Measurements from ENCODE around the gene LGALS14. TPM values are rescaled to one million over a fixed set of nuclear protein-coding genes. Genes with fewer than 3 reads are reported as not detected.
"Not testable (repeated sequence)": the region's sequence is repeated elsewhere in the genome, so short reads cannot be mapped to it uniquely, and the experiment has no call there.

LGALS14 gene
- total RNA-seq, 1 donor from 2014 or later, result not detected

DNA sequence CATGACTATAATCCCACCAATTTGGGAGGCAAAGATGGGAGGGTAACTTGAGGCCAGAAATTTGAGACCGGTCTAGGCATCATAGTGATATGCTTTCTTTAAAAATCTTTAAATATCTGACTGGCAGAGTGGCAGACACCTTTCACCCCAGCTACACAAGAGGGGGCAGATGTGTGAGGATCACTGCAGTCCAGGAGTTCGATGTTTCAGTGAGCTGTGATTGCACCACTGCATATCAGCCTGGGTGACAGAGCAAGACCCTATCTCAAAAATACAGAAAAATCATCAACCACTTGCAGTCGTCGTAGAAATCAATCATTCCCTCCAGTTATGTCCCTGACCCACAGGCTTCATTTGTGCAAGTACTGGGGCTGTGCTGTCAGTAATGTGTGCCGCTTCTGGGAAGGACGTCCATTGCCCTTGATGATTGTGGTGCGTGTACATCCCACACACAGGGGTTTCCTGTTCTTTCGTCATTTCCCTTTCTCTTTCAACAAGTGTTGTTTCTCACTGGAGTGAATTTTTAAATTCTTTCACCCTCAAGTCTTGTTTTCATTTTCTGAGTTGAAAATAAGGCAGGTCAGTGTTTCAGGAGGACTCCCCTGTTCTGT, 1.4 kb downstream of the LGALS14 start:
- H3K9me3 ChIP-seq, result no peaks in the 10 kb centered on the region
- intact Hi-C loops (cut with DNase I), result no loop called here
- H3K4me3 ChIP-seq, result no peak overlapping the region
- TF ChIP-seq, protein P1, sequence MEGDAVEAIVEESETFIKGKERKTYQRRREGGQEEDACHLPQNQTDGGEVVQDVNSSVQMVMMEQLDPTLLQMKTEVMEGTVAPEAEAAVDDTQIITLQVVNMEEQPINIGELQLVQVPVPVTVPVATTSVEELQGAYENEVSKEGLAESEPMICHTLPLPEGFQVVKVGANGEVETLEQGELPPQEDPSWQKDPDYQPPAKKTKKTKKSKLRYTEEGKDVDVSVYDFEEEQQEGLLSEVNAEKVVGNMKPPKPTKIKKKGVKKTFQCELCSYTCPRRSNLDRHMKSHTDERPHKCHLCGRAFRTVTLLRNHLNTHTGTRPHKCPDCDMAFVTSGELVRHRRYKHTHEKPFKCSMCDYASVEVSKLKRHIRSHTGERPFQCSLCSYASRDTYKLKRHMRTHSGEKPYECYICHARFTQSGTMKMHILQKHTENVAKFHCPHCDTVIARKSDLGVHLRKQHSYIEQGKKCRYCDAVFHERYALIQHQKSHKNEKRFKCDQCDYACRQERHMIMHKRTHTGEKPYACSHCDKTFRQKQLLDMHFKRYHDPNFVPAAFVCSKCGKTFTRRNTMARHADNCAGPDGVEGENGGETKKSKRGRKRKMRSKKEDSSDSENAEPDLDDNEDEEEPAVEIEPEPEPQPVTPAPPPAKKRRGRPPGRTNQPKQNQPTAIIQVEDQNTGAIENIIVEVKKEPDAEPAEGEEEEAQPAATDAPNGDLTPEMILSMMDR (IDR thresholded peaks at IDR 0.05), result no peak
- no peak overlapping the region for H3K27ac ChIP-seq
- DNase-seq (ENCODE audit: low spot score in 2 of 2), result no peak
- no peaks in the 10 kb centered on the region for H3K27me3 ChIP-seq
- H3K4me1 ChIP-seq, result no peaks in the 10 kb centered on the region
- no peaks in the 10 kb centered on the region for H3K36me3 ChIP-seq

DNA sequence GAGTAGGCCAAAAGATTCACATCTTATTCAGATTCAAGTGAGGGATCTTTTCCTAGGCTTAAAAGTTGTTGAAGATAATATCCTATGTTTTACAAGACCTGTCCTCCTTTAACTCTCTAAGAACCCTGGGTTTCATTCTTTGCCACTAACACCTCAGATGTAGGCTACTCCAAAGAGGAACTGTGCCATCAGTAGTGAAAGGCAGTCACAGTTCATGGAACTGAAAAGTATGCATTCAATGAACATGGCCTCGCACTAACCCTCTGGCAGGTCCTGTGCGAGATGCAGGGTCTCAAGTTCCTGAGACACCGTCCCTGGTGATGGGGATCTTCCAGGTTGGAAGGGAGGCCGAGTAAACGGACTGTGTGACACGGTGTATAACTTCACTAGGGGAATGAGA, 4.3 kb downstream of the LGALS14 start:
- no peak for DNase-seq (ENCODE audit: low spot score in 2 of 2)
- Histone ChIP-seq H3K27me3 (no peaks in the 10 kb centered on the region), H3K27ac (no peak overlapping the region), H3K36me3 (no peaks in the 10 kb centered on the region), H3K4me3 (no peak overlapping the region), H3K4me1 (no peaks in the 10 kb centered on the region), H3K9me3 (no peaks in the 10 kb centered on the region)
- TF ChIP-seq, protein P1 (IDR thresholded peaks at IDR 0.05), result no peak
- intact Hi-C loops (cut with DNase I), result no loop called here

DNA sequence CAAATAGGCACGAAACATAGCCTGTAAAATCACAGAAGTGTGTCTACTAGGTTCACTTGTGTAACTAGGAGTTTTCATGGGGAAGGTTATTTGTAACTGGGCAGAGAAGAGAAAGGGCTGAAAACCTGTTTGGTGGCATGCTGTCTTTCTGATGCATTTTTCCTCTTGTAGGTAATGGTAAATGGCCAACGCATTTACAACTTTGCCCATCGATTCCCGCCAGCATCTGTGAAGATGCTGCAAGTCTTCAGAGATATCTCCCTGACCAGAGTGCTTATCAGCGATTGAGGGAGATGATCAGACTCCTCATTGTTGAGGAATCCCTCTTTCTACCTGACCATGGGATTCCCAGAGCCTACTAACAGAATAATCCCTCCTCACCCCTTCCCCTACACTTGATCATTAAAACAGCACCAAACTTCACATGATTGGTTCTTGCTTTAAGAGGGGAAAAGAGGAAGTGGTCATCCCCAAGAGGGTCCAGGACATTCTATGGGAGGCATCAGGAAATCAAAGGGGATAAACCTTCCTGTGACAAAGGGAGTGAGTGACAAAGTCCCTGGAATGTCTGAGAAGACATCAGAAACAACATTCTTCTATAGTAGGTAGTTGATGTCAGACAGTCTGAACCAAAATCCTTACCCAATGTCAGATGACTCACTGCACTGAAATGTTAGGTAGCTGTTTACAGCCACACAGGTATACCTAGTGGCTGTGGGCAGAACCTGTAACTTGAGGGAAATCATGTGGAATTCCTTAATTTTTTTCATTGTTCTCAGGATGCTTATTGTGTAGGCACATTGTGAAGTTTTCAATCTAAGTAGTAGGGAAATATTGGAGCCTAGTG, 5.0 kb downstream of the LGALS14 start:
- intact Hi-C loops (cut with DNase I), result no loop called here
- DNase-seq (ENCODE audit: low spot score in 2 of 2), result no peak

DNA sequence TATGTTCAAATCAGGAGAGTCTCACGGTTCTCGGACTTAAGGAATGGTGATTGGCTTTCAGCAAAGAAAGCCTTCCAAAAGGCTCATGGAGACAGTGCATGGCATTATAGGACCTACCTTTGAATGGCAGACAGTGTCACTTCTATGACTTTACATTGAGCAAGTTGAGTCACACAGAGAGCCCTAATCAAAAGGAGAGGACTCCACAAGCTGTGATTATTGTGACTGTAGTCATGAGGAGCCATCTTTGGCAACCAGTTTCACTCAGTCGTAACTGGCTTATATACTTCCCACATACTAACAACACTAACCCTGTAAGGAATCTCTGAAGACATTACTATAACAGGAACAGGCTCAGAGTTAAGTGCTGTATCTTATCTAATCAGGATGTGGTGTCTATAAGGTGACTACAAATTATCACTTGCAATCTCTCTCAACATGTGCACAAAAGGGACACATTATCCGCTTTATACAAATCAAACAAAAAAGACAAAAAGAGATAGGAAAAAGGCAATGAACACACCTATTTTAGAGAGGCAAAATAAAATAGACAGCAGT, 6.1 kb downstream of the LGALS14 start:
- Histone ChIP-seq H3K27me3 (no peaks in the 10 kb centered on the region), H3K4me1 (no peaks in the 10 kb centered on the region), H3K4me3 (no peak overlapping the region), H3K9me3 (no peaks in the 10 kb centered on the region), H3K36me3 (no peaks in the 10 kb centered on the region), H3K27ac (no peak overlapping the region)
- TF ChIP-seq, protein P1 (IDR thresholded peaks at IDR 0.05), result no peak
- intact Hi-C loops (cut with DNase I), result no loop called here
- no peak for DNase-seq (ENCODE audit: low spot score in 2 of 2)

More for the DNA sequence above, 5.0 kb downstream of the LGALS14 start:
- TF ChIP-seq, protein P1 (IDR thresholded peaks at IDR 0.05), result no peak
- H3K36me3 ChIP-seq, result no peaks in the 10 kb centered on the region
- H3K4me3 ChIP-seq, result no peak overlapping the region
- H3K4me1 ChIP-seq, result no peaks in the 10 kb centered on the region
- H3K9me3 ChIP-seq, result no peaks in the 10 kb centered on the region
- no peak overlapping the region for H3K27ac ChIP-seq
- no peaks in the 10 kb centered on the region for H3K27me3 ChIP-seq

DNA sequence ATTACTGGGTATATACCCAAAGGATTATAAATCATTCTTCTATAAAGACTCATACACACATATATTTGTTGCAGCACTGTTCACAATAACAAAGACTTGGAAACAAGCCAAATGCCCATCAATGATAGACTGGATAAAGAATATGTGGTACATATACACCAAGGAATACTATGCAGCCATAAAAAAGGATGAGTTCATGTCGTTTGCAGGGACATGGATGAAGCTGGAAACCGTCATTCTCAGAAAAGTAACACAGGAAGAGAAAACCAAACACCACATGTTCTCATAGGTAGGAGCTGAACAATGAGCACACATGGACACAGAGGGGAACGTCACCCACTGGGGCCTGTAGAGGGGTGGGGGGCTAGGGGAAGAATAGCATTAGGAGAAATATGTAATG, 15.9 kb downstream of the LGALS14 start:
- H3K27ac ChIP-seq; H3K36me3 ChIP-seq; H3K9me3 ChIP-seq; H3K4me1 ChIP-seq; H3K27me3 ChIP-seq; H3K4me3 ChIP-seq; DNase-seq (ENCODE audit: low spot score in 2 of 2); intact Hi-C loops (cut with DNase I): not testable (repeated sequence)

DNA sequence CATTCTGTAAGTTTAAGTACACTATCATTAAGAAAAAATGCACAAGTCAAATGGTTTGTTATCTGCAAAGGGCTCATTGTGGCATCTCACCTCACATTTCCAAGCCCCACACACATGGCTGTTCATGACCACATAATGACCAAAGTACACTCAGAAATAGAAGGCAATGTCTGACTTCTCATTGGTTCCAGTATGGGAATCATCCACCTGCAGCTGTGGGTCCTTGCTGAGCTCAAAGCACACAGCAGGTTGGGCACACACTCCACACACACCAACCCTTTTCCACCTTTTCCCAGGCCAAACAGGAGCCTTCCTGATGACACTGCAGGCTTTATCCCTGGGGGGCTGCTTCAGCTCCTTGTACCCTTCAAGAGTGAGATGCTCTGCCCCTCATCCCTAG, 21.7 kb downstream of the LGALS14 start:
- Histone ChIP-seq H3K27ac (no peak overlapping the region), H3K9me3 (no peaks in the 10 kb centered on the region), H3K4me3 (no peak overlapping the region), H3K27me3 (no peaks in the 10 kb centered on the region), H3K36me3 (no peaks in the 10 kb centered on the region), H3K4me1 (no peaks in the 10 kb centered on the region)
- intact Hi-C loops (cut with DNase I), result no loop called here
- DNase-seq (ENCODE audit: low spot score in 2 of 2), result no peak
- TF ChIP-seq, protein P1 (IDR thresholded peaks at IDR 0.05), result no peak
